H1 (cell line): Measurements from ENCODE around the gene PRKN. TPM values are rescaled to one million over a fixed set of nuclear protein-coding genes. Genes with fewer than 3 reads are reported as not detected.

Source experiments
- CTCF ChIA-PET: fragments of 300-600 bp; sonication (Branson Sonifier 250); formaldehyde crosslinking; loops from one replicate; lab custom pipeline; 2021; ENCODE audit not compliant: partially characterized antibody; lab: Charles Lee
- POLR2A ChIA-PET: fragments of 300-600 bp; sonication (Branson Sonifier 250); formaldehyde crosslinking; loops from one replicate; lab custom pipeline; 2021; ENCODE audit warnings: inconsistent platforms; ENCODE audit not compliant: partially characterized antibody; lab: Charles Lee
- DNase-seq, 2 experiments: peaks; one replicate each; pipeline versions ENCODE4 v3.0.0 to v3.0.0-alpha.2; 2010 to 2022; ENCODE audit warnings: low spot score in 2 of 2, low read depth in 1 of 2, mixed read lengths in 1 of 2
- FAIRE-seq: peaks from 2 replicates; lab custom pipeline; 2011; peaks lifted over from hg19 to GRCh38; lab: Jason Lieb, UNC
- H2AFZ ChIP-seq: 2 replicates; pipeline ENCODE4 v1.8.1; 2012; ENCODE audit warnings: low read length, inconsistent platforms
- H2AK5ac ChIP-seq: 2 replicates; pipeline ENCODE4 v1.6.1; 2013; ENCODE audit warnings: low read depth, low read length
- H2BK120ac ChIP-seq: replicated peaks from 2 replicates; pipeline ENCODE3; 2013; ENCODE audit warnings: low read depth, low read length, inconsistent platforms
- H2BK12ac ChIP-seq: 2 replicates; pipeline ENCODE4 v1.6.1; 2013; ENCODE audit warnings: low read depth, low read length
- H2BK15ac ChIP-seq: 2 replicates; pipeline ENCODE4 v1.6.1; 2013; ENCODE audit warnings: low read length
- H2BK20ac ChIP-seq: 2 replicates; pipeline ENCODE4 v1.6.1; 2013; ENCODE audit warnings: low read length
- H2BK5ac ChIP-seq: 2 replicates; pipeline ENCODE4 v1.6.1; 2013; ENCODE audit warnings: low read depth, low read length
- H3K14ac ChIP-seq: 2 replicates; pipeline ENCODE4 v1.6.1; 2013; ENCODE audit warnings: inconsistent platforms; ENCODE audit not compliant: insufficient read length
- H3K18ac ChIP-seq: 2 replicates; pipeline ENCODE4 v1.6.1; 2013; ENCODE audit warnings: low read length; ENCODE audit errors: extremely low read depth
- H3K23ac ChIP-seq: 2 replicates; pipeline ENCODE4 v1.6.1; 2013; ENCODE audit warnings: inconsistent platforms; ENCODE audit not compliant: insufficient read length
- H3K23me2 ChIP-seq: 2 replicates; pipeline ENCODE4 v1.6.1; 2013; ENCODE audit warnings: low read depth, low read length
- H3K27ac ChIP-seq: 2 replicates; pipeline ENCODE4 v1.6.1; 2011; ENCODE audit warnings: low read depth, low read length, inconsistent platforms
- H3K27me3 ChIP-seq, 4 experiments: replicated peaks in 1 of 4; 1 replicate in 1 of 4; 2 replicates in 3 of 4; pipeline versions ENCODE4 v1.6.1 to v1.8.1; 2011 to 2013; ENCODE audit warnings: low read length in 3 of 4, mild to moderate bottlenecking in 3 of 4, inconsistent platforms in 2 of 4, mixed read lengths in 2 of 4, moderate library complexity in 1 of 4; ENCODE audit not compliant: control insufficient read depth in 3 of 4, insufficient read depth in 3 of 4; ENCODE audit errors: extremely low read depth in 1 of 4
- H3K36me3 ChIP-seq, 4 experiments: 2 replicates each; pipeline versions ENCODE4 v1.6.1 to v1.8.1; 2011 to 2013; ENCODE audit warnings: mild to moderate bottlenecking in 4 of 4, low read length in 3 of 4, moderate library complexity in 2 of 4, control low read depth in 1 of 4, inconsistent platforms in 1 of 4; ENCODE audit not compliant: insufficient read depth in 4 of 4, control insufficient read depth in 2 of 4
- H3K4ac ChIP-seq: replicated peaks from 2 replicates; pipeline ENCODE3; 2013; ENCODE audit warnings: low read length, low read depth, mixed read lengths, inconsistent platforms; ENCODE audit not compliant: insufficient read length
- H3K4me1 ChIP-seq, 4 experiments: replicated peaks in 1 of 4; 1 replicate in 1 of 4; 2 replicates in 3 of 4; pipeline versions ENCODE4 v1.6.1 to v1.8.1; 2011 to 2013; ENCODE audit warnings: low read length in 3 of 4, inconsistent platforms in 2 of 4, mixed read lengths in 1 of 4; ENCODE audit not compliant: insufficient read depth in 4 of 4, control insufficient read depth in 3 of 4
- H3K4me2 ChIP-seq, 2 experiments: 2 replicates each; pipeline versions ENCODE4 v1.6.1 to v1.8.1; 2011 to 2013; ENCODE audit warnings: low read depth in 2 of 2, low read length in 2 of 2, control low read depth in 1 of 2, inconsistent platforms in 1 of 2, mild to moderate bottlenecking in 1 of 2; ENCODE audit not compliant: insufficient read depth in 1 of 2
- H3K4me3 ChIP-seq, 4 experiments: fragments of 200-600, 300-600 bp in 1 of 4; sonication (generic), shearing (Covaris generic), sonication (Bioruptor Twin) in 1 of 4; 2 replicates each; pipeline versions ENCODE4 v1.5.1 to v1.8.1; 2011 to 2016; ENCODE audit warnings: low read length in 4 of 4, low read depth in 3 of 4, control low read depth in 2 of 4, inconsistent platforms in 2 of 4, mild to moderate bottlenecking in 2 of 4, mixed read lengths in 1 of 4, moderate library complexity in 1 of 4; ENCODE audit not compliant: insufficient read depth in 2 of 4; ENCODE audit errors: extremely low read depth in 1 of 4
- H3K56ac ChIP-seq: replicated peaks from 2 replicates; pipeline ENCODE3; 2013; ENCODE audit warnings: low read depth, mild to moderate bottlenecking, mixed read lengths, low read length, inconsistent platforms; ENCODE audit not compliant: insufficient read length
- H3K79me1 ChIP-seq: 2 replicates; pipeline ENCODE4 v1.6.1; 2013; ENCODE audit warnings: low read depth, low read length, control low read depth
- H3K79me2 ChIP-seq, 2 experiments: 2 replicates each; pipeline versions ENCODE4 v1.6.1 to v1.8.1; 2012 to 2013; ENCODE audit warnings: low read length in 2 of 2, mild to moderate bottlenecking in 2 of 2, inconsistent platforms in 1 of 2; ENCODE audit not compliant: insufficient read depth in 2 of 2, control insufficient read depth in 1 of 2
- H3K9ac ChIP-seq, 4 experiments: replicated peaks in 1 of 4; 1 replicate in 1 of 4; 2 replicates in 3 of 4; pipeline versions ENCODE4 v1.6.1 to v1.8.1; 2011 to 2013; ENCODE audit warnings: low read depth in 3 of 4, low read length in 3 of 4, control low read depth in 2 of 4, mild to moderate bottlenecking in 2 of 4, moderate library complexity in 2 of 4, inconsistent platforms in 1 of 4; ENCODE audit errors: extremely low read depth in 1 of 4
- H3K9me3 ChIP-seq, 2 experiments: 2 replicates each; pipeline versions ENCODE4 v1.6.1 to v1.8.1; 2012 to 2013; ENCODE audit warnings: mild to moderate bottlenecking in 2 of 2, moderate library complexity in 2 of 2, control low read depth in 1 of 2, inconsistent platforms in 1 of 2, low read depth in 1 of 2, low read length in 1 of 2, mixed read lengths in 1 of 2; ENCODE audit not compliant: insufficient read depth in 2 of 2
- H4K20me1 ChIP-seq, 2 experiments: replicated peaks in 1 of 2; 2 replicates each; pipeline versions ENCODE3 to v1.8.1; 2011 to 2013; ENCODE audit warnings: inconsistent platforms in 2 of 2, low read length in 2 of 2, mild to moderate bottlenecking in 1 of 2; ENCODE audit not compliant: insufficient read depth in 2 of 2, control insufficient read depth in 1 of 2
- H4K5ac ChIP-seq: 2 replicates; pipeline ENCODE4 v1.6.1; 2013; ENCODE audit warnings: low read length, low read depth, mixed read lengths, inconsistent platforms; ENCODE audit not compliant: insufficient read length
- H4K8ac ChIP-seq: 2 replicates; pipeline ENCODE4 v1.8.0; 2013; ENCODE audit warnings: mild to moderate bottlenecking, moderate library complexity, low read length, inconsistent platforms; ENCODE audit not compliant: insufficient read depth; ENCODE audit errors: extremely low read depth
- H4K91ac ChIP-seq: replicated peaks from 2 replicates; pipeline ENCODE3; 2013; ENCODE audit warnings: low read length, mixed read lengths, inconsistent platforms; ENCODE audit not compliant: insufficient read length
- ASH2L ChIP-seq: fragments of 200-600, 300-600 bp; sonication (generic); IDR thresholded peaks from one replicate; pipeline ENCODE4 v1.7.1; 2017; ENCODE audit warnings: low read length
- CREB1 ChIP-seq: IDR thresholded peaks from 2 replicates; pipeline ENCODE4 v1.6.1; 2012; ENCODE audit warnings: inconsistent platforms
- EP300 ChIP-seq, 2 experiments: IDR thresholded peaks; 1 replicate in 1 of 2; 2 replicates in 1 of 2; pipeline ENCODE4 v1.6.1; 2011 to 2012; ENCODE audit warnings: low read depth in 2 of 2, low read length in 2 of 2, mild to moderate bottlenecking in 2 of 2, borderline replicate concordance in 1 of 2, inconsistent platforms in 1 of 2, moderate library complexity in 1 of 2
- GABPA ChIP-seq: IDR thresholded peaks from 2 replicates; pipeline ENCODE4 v1.6.1; 2011; ENCODE audit warnings: mild to moderate bottlenecking, low read length, moderate library complexity, borderline replicate concordance; ENCODE audit not compliant: insufficient read depth
- RAD21 ChIP-seq, 2 experiments: IDR thresholded peaks in 1 of 2; conservative IDR thresholded peaks in 1 of 2; 2 replicates each; pipeline ENCODE4 v1.6.1; 2011; ENCODE audit warnings: low read depth in 2 of 2, low read length in 2 of 2, improper control_type of control experiment in 1 of 2, inconsistent platforms in 1 of 2, mild to moderate bottlenecking in 1 of 2, moderate library complexity in 1 of 2
- SP2 ChIP-seq: IDR thresholded peaks from 2 replicates; pipeline ENCODE4 v1.6.1; 2012; ENCODE audit warnings: mild to moderate bottlenecking, low read length, inconsistent platforms
- TAF7 ChIP-seq: optimal IDR thresholded peaks from 2 replicates; pipeline ENCODE3; 2011; ENCODE audit warnings: low read depth, mild to moderate bottlenecking, inconsistent platforms, low read length, moderate library complexity, borderline replicate concordance
- TBP ChIP-seq: IDR thresholded peaks from 2 replicates; pipeline ENCODE4 v1.6.1; 2011; ENCODE audit warnings: low read depth, low read length, improper control_type of control experiment
- WGBS, 2 experiments: shearing (Covaris generic) in 1 of 2; methylation state at CpG; one replicate each; pipeline versions ENCODE4 v1.1.6 to v1.1.7; 2013 to 2015; ENCODE audit warnings: low lambda C conversion rate in 2 of 2, mixed read lengths in 2 of 2, inconsistent platforms in 1 of 2, low coverage in 1 of 2, missing lambda C conversion rate in 1 of 2; ENCODE audit not compliant: insufficient replicate concordance in 2 of 2, insufficient coverage in 1 of 2, insufficient read length in 1 of 2; ENCODE audit errors: extremely low coverage in 1 of 2, missing lambda C conversion rate in 1 of 2; 5-methylcytosine and 5-hydroxymethylcytosine counted together
- polyA plus RNA-seq, 7 experiments: library from polyadenylated mRNA; depleted of rRNA in 3 of 7; stranded (reverse) in 5 of 7; unstranded in 2 of 7; fragments of >200 nt in 5 of 7; fragments of 200-250 nt in 2 of 7; gene quantifications; 1 replicate in 5 of 7; 2 replicates in 1 of 7; 4 replicates in 1 of 7; pipeline versions ENCODE4 v1.2.1 to v1.2.3, GENCODE V29; 2011 to 2013; ENCODE audit warnings: missing spikeins in 2 of 7, mixed read lengths in 2 of 7
- total RNA-seq: library from RNA; stranded (reverse); fragmentation: NEBNext Ultra II Directional; extraction: Animal tissue kit (Norgen Biotek cat#: 25700); gene quantifications from 2 replicates; pipeline ENCODE4 v1.2.1, GENCODE V29; 2021

Gene PRKN
- total and polyA plus RNA-seq, 2 of the 8 experiments (the other 6 are each of a cell fraction or from before 2014, with no cell fraction given): 0.13 to 0.29 TPM

- no peak overlapping the region for H3K27ac ChIP-seq
- 88% methylated on average over 3 of the region's 3 CpGs; no CpG with 5 or more reads in 1 of the 2 experiments for WGBS, 2 experiments
- no peak overlapping the region for H4K8ac ChIP-seq
- no peaks in the 10 kb centered on the region for H3K79me2 ChIP-seq
- H2BK12ac ChIP-seq: no peak overlapping the region
- no peak overlapping the region for H3K4ac ChIP-seq
- no peaks in the 10 kb centered on the region for H4K20me1 ChIP-seq
- H3K36me3 ChIP-seq: no peaks in the 10 kb centered on the region
- no peak overlapping the region for H3K4me3 ChIP-seq
- no peaks in the 10 kb centered on the region for H3K4me1 ChIP-seq
- no peak overlapping the region for H2AFZ ChIP-seq
- no peak overlapping the region for H2BK20ac ChIP-seq
- DNase-seq: no peak
- peaks cover 0 to 2% (median 0%) of the 10 kb centered on the region in 4 experiments; a peak in 1 of 7 replicates for H3K27me3 ChIP-seq
- H3K23ac ChIP-seq: no peak overlapping the region
- H4K91ac ChIP-seq: no peak overlapping the region
- H3K4me2 ChIP-seq: no peak overlapping the region
- H3K56ac ChIP-seq: no peak overlapping the region
- ChIA-PET POLR2A (no interaction called here), CTCF (interaction anchor here (0.9 to 3.7 kb wide), 5 partner anchors 20 to 488 kb away, joined by 3 to 28 read pairs (median 5); no protein-coding TSS in a partner anchor)
- H3K23me2 ChIP-seq: no peaks in the 10 kb centered on the region
- H4K5ac ChIP-seq: no peak overlapping the region
- no peak for FAIRE-seq
- no peak overlapping the region for H2BK120ac ChIP-seq
- H2BK5ac ChIP-seq: no peak overlapping the region
- no peak overlapping the region for H3K14ac ChIP-seq
- no peak overlapping the region for H3K18ac ChIP-seq
- no peaks in the 10 kb centered on the region for H3K9me3 ChIP-seq
- H2BK15ac ChIP-seq: no peak overlapping the region
- no peaks in the 10 kb centered on the region for H3K79me1 ChIP-seq
- no peak overlapping the region for H2AK5ac ChIP-seq
- no peak overlapping the region for H3K9ac ChIP-seq
- TF ChIP-seq SP2: no peak
- no peak for TF ChIP-seq CREB1
- no peak for TF ChIP-seq EP300 (IDR thresholded peaks at IDR 0.05; ENCODE audit: borderline replicate concordance in 1 of 2, low read depth in 2 of 2, low read length in 2 of 2)
- no peak for TF ChIP-seq TAF7
- TF ChIP-seq TBP: no peak
- no peak for TF ChIP-seq ASH2L
- no peak for TF ChIP-seq GABPA
- TF ChIP-seq RAD21 (IDR thresholded peaks at IDR 0.05 in 1 of 2, conservative IDR thresholded peaks at IDR 0.05 in 1 of 2; ENCODE audit: low read depth in 2 of 2, low read length in 2 of 2): no peak
Measured at GRCh38 chr6:161437851-161438250, 1289.7 kb downstream of the PRKN start.
